Measurements from ENCODE around the gene GJA3.

GJA3 gene

DNA sequence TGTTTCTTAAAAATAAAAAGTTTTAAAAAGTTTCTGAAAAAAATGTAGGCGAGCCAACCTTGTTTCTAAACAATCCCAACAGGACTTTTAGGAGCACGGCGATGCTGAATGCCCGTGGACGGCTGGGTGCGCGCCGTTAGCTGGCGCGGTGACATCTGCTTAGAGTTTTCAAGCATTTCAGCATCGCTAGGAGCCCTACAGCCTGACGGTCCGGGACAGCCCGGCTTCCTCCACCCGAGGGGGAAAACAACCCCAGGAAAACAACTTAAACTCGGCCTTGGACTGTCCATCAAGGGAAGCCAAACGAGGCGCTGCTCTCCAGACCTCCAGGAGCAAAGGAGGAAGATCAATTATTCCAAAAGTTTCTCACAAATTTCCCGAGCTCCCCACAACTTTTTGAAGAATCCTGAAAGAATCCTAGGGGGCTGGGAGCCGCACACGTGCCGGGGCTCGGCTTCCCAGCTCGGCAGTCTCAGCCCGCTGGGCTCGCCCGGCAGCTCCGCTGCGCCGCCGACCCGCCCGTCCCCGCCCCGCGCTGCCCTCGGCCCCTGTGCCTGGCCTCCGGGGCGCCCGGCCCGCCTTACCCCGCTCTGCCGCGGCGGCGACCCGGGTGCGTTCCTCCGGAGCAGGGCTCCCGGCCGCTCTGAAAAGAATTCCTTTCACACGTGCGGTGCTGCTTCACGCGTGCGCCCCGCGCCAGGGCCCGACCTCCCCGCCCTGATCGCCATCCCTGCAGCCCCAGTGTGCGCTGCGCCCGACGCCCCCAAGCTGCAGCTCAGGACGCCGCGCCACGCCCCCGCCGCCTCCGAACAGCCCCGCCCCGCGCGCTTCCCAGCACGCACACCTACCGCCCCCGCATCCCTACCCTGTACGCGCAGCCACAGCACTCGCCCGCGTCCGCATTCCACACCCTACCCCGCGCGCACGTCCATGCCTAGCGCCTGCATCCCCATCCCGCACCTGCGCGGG is at the start of gene GJA3:
TSS of gene GJA3 (minus strand) at position 747 of the 969 bp plus-strand sequence. CDS start 17,764 bp downstream, outside the sequence.
- DNase-seq (ENCODE audit: low read depth in 2 of 2): peak; percentile 33 to 45

GRCh38 chr13:20209948-20210347 is 49.1 kb upstream of the GJA3 start:
- no peak for DNase-seq (ENCODE audit: low read depth in 2 of 2)

GRCh38 chr13:20206698-20207235 is 45.9 kb upstream of the GJA3 start:
- DNase-seq (ENCODE audit: low read depth in 2 of 2): no peak

DNA sequence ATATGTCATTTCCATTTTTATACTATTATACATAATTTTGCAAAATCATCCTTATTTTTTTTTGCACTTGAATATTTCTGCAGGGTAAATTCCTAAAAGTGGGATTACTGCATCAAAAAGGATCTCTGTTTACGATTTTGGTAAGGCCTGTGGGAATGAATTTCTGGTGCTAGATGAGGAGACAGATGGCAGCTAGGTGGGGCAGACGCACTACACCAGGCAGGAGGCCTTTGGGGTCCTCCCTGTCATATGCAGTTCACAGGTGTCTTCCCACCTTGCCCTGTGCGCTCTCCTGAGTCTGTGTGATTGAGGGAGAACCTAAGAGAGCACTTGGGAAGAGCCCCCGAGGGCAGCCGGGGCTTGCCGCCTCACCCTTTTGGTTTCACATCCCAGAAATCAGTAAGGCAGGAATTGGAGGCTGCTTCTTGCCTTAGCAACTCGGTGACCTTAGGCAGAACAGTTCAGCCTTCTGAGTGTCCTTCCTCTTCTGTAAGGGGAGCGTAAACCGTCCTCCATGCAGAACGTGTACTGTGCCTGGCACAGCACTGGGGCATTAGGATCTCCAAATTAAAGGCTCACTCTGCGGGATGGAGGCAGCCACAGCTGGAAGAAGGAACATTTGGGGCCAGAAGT is 45.3 kb upstream of the GJA3 start:
- no peak for DNase-seq (ENCODE audit: low read depth in 2 of 2)

- DNase-seq (ENCODE audit: low read depth in 2 of 2): no peak
Observed at GRCh38 chr13:20198781-20199180, 37.9 kb upstream of the GJA3 start.

DNA sequence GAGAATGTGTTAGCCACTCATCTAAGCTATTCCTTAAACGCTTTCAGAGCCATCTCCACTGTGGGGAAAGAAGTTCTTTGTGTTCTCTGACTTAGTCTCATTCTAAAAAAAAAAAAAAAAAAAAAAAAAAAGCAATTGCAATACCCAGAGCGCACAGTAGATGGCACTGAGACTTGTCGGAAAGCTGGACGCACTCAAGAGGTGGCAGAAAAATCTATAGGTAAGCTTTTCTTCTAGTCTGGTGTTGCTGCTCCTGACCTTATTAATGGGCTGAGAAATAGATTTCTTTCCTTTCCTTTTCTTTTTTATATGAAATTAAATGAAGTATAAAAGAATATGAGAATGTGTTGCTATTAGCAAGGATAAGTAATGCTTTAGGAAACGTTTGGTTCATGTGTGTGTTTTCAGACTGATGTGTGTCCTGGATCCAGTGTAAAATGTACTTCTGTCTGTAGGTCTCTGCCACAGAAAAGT is 36.5 kb upstream of the GJA3 start:
- no peak for DNase-seq (ENCODE audit: low read depth in 2 of 2)

- no peak for DNase-seq (ENCODE audit: low read depth in 2 of 2)
Observed at GRCh38 chr13:20195801-20196200, 34.9 kb upstream of the GJA3 start.

GRCh38 chr13:20193907-20194631 is 33.2 kb upstream of the GJA3 start:
- DNase-seq (ENCODE audit: low read depth in 2 of 2): no peak

DNA sequence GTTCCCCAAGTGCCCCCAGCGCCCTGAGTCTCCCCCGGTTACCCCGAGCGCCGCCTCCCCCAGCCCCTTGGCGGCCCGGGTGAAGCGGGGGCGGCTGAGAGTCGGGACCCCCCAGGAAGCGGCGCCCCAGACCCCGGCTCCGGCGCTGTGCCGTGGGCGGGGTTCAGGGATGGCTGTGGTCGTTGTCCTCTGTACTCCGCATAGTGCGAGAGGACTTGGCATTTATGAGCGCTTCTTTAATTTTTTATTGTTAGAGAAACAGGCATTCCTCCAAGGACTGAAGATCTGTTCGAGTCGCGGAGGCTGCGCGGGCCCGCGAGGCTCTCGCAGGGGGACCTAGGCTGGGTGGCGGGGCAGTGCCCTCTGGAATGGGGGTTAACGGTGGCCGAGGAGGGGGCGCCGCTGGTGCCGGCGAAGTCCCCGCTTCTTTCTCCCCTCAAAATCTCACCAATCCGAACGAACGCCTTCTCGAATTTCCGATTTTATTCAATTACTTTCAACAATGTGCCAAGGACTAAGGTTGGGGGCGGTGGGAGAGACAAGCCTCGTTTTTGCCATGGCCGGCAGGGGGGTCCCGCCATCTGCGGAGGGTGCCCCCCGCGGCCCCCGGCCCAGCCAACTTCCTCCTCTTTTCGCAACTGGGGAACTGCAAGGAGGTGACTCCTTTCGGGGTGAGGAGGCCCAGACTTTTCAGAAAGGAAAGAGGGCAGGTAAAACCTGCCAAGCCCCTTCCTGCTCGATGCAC is 32.5 kb upstream of the GJA3 start:
- no peak for DNase-seq (ENCODE audit: low read depth in 2 of 2)

DNA sequence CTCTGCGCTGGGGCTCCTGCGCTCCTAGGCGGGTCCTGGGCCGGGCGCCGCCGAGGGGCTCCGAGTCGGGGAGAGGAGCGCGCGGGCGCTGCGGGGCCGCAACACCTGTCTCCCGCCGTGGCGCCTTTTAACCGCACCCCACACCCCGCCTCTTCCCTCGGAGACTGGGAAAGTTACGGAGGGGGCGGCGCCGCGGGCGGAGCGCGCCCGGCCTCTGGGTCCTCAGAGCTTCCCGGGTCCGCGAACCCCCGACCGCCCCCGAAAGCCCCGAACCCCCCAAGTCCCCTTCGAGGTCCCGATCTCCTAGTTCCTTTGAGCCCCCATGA is 31.9 kb upstream of the GJA3 start, which contains the start of gene GJB2:
TSS of gene GJB2 (minus strand) at position 103 of the 326 bp plus-strand sequence. CDS start 3,357 bp downstream, outside the sequence.
- DNase-seq (ENCODE audit: low read depth in 2 of 2): no peak

DNA sequence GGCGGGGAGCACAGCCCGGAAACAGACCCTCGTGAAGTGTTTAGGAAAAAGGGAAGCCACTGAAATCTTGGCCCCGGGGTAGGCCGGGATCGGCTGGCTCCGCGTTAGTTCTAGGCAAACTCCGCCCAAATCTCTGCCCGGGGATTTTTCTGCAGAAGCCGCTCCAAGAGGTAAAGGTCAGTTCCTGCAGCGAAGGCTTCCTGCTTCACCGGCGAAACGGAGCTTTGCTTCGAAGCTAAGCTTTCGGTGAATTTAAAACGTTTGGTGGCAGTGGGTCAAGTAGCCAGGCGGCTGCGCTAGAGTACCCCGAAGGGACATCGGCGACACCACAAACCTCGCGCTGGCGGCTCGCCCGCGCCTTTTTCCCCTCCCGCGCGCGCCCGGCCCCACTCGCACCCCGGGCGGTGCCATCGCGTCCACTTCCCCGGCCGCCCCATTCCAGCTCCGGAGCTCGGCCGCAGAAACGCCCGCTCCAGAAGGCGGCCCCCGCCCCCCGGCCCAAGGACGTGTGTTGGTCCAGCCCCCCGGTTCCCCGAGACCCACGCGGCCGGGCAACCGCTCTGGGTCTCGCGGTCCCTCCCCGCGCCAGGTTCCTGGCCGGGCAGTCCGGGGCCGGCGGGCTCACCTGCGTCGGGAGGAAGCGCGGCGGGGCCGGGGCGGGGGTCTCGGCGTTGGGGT is 31.4 kb upstream of the GJA3 start:
- no peak for DNase-seq (ENCODE audit: low read depth in 2 of 2)

GRCh38 chr13:20191311-20192157 is 30.7 kb upstream of the GJA3 start:
- no peak for DNase-seq (ENCODE audit: low read depth in 2 of 2)

- no peak for DNase-seq (ENCODE audit: low read depth in 2 of 2)
Observed at GRCh38 chr13:20190481-20191310, 29.8 kb upstream of the GJA3 start.

DNA sequence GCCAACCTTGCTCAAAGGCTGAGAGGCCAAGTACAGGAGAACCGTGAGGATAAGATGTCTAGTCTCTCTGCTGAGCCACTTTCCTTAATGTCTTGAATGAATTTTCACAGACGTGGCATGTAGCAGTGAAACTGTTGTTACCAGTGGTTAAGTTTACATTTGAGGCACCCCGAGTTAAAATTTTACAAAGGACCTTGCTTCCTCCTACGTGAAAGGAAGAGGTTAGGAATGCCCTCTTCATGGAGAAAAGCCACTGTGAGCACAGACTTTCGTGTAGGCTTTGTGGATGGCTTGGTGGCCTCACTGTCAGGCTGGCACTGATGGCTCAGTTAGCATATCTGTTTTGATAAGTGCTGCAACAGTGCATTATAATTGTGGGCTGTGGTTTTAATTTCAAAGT is 29.2 kb upstream of the GJA3 start:
- no peak for DNase-seq (ENCODE audit: low read depth in 2 of 2)

- DNase-seq (ENCODE audit: low read depth in 2 of 2): no peak
Observed at GRCh38 chr13:20188667-20189553, 28.1 kb upstream of the GJA3 start.

- DNase-seq (ENCODE audit: low read depth in 2 of 2): no peak
Observed at GRCh38 chr13:20186771-20187170, 25.9 kb upstream of the GJA3 start.

GRCh38 chr13:20185366-20186056 is 24.7 kb upstream of the GJA3 start:
- no peak for DNase-seq (ENCODE audit: low read depth in 2 of 2)

All from stimulated activated CD8-positive, alpha-beta memory T cell treated with anti-CD3 and anti-CD28 coated beads, Interleukin-2, amount 100 ng/mL, for 1 hour (primary cell).